Measurements from ENCODE around the gene PRKCE.

The PRKCE gene

GRCh38 chr2:45611020-45611859, 40.2 kb upstream of the PRKCE start, which contains the start of gene SRBD1:
SRBD1 (minus strand) TSS chr2:45611267; CDS start chr2:45605441, 5,826 bp downstream.
- in situ Hi-C loops (cut with MboI; ENCODE audit: low sequenced_read_pairs, unreplicated experiment): no loop called here
- no peak for TF ChIP-seq CTCF (IDR thresholded peaks at IDR 0.05; ENCODE audit: borderline replicate concordance, control extremely low read depth, extremely low read depth, insufficient read depth, missing control alignments)
- peak; percentile 90 for DNase-seq (ENCODE audit: low spot score)

- no peak for DNase-seq (ENCODE audit: low spot score)
- TF ChIP-seq CTCF (IDR thresholded peaks at IDR 0.05; ENCODE audit: borderline replicate concordance, control extremely low read depth, extremely low read depth, insufficient read depth, missing control alignments): no peak
- in situ Hi-C loops (cut with MboI; ENCODE audit: low sequenced_read_pairs, unreplicated experiment): no loop called here
Observed at GRCh38 chr2:45612285-45612684, 39.2 kb upstream of the PRKCE start.

GRCh38 chr2:45612731-45613130, 38.7 kb upstream of the PRKCE start:
- in situ Hi-C loops (cut with MboI; ENCODE audit: low sequenced_read_pairs, unreplicated experiment): no loop called here

GRCh38 chr2:45614330-45614729, 37.1 kb upstream of the PRKCE start:
- in situ Hi-C loops (cut with MboI; ENCODE audit: low sequenced_read_pairs, unreplicated experiment): no loop called here
- DNase-seq (ENCODE audit: low spot score): no peak
- TF ChIP-seq CTCF (IDR thresholded peaks at IDR 0.05; ENCODE audit: borderline replicate concordance, control extremely low read depth, extremely low read depth, insufficient read depth, missing control alignments): no peak

More at GRCh38 chr2:45612731-45613130, 38.7 kb upstream of the PRKCE start:
- no peak for TF ChIP-seq CTCF (IDR thresholded peaks at IDR 0.05; ENCODE audit: borderline replicate concordance, control extremely low read depth, extremely low read depth, insufficient read depth, missing control alignments)
- DNase-seq (ENCODE audit: low spot score): no peak

GRCh38 chr2:45614871-45615415, 36.5 kb upstream of the PRKCE start:
- TF ChIP-seq CTCF (IDR thresholded peaks at IDR 0.05; ENCODE audit: borderline replicate concordance, control extremely low read depth, extremely low read depth, insufficient read depth, missing control alignments): no peak
- in situ Hi-C loops (cut with MboI; ENCODE audit: low sequenced_read_pairs, unreplicated experiment): no loop called here
- DNase-seq (ENCODE audit: low spot score): no peak

GRCh38 chr2:45616658-45617411, 34.6 kb upstream of the PRKCE start:
- DNase-seq (ENCODE audit: low spot score): no peak
- in situ Hi-C loops (cut with MboI; ENCODE audit: low sequenced_read_pairs, unreplicated experiment): no loop called here
- no peak for TF ChIP-seq CTCF (IDR thresholded peaks at IDR 0.05; ENCODE audit: borderline replicate concordance, control extremely low read depth, extremely low read depth, insufficient read depth, missing control alignments)
